GM18526 (cell line): Measurements from ENCODE around the gene CACNG4.

Experiments
- POLR2A ChIP-seq: IDR thresholded peaks from 3 replicates; pipeline ENCODE4 v1.6.1; 2011; ENCODE audit not compliant: insufficient read length; ENCODE audit errors: extremely low read depth

The CACNG4 gene

DNA sequence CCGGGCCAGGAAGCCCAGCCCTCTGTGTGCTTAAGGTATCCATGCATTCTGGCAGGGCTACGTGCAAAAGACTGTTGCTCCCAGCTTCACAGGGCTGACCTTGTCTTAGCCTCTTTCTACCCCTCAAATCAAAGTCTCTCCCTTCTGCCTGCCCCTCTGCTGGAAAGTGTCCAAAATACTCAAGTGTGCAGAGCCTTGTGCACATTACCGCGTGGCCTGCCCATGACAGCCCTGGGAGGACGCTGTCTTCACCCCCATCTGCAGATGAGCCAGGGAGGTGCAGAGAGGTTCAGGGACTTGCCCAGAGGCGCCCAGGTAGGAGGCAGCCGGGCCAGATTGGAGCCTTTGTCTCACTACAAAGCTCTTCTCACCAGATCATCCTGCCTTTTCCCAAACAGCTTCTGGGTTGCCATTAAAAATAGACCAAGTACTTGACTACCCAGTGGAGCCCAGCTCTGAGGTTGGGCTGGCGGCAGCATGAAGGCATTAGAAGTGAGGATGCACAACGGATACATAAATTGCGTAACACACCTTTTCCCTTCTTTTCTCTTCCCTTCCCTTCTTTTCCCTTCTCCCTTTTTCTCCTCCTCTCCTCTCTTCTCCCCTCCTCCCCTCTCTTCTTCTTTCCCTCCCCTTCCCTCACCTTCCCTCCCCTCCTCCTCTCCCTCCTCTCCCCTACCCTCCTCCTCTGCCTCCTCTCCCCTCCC lies 3.5 kb downstream of the CACNG4 start:
- no peak for TF ChIP-seq POLR2A

DNA sequence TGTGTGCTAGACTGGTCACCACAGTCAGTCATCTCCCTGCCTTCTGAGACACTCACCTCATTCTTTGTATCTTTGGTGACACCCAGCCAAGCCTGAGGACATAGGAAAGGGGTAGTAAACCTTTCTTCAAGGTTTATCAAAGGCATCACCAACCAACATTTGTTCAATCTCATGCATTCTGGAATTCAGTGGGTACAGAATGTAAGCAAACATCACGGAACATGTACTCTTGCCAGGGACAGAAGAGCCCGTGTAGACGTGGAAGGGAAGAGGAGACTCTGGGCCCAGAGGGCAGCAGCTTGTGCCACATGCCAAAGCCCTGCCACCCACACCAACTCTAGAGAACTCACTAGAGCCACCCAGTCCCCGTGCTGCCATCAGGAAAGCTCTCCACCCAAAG lies 4.4 kb downstream of the CACNG4 start:
- TF ChIP-seq POLR2A, result no peak

DNA sequence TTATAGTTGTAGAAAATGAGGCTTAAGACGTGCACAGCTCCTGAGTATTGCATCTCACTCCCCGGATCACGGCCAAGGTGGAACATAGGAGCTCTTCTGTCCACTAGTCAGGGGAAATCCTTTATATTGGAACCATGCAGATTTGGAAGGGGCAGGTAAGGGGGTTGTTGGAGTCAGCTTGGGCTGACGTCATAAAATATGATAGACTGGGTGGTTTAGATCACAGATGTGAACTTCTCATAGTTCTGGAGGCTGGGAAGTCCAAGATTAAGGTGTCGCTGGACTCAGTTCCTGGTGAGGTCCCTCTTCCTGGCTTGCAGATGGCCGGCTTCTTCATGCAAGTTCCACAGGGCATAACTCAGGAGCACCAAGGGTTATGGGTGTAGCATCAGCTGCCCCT lies 5.6 kb downstream of the CACNG4 start:
- TF ChIP-seq POLR2A, result no peak

- no peak for TF ChIP-seq POLR2A
Observed at GRCh38 chr17:66970797-66971196, 6.3 kb downstream of the CACNG4 start.

DNA sequence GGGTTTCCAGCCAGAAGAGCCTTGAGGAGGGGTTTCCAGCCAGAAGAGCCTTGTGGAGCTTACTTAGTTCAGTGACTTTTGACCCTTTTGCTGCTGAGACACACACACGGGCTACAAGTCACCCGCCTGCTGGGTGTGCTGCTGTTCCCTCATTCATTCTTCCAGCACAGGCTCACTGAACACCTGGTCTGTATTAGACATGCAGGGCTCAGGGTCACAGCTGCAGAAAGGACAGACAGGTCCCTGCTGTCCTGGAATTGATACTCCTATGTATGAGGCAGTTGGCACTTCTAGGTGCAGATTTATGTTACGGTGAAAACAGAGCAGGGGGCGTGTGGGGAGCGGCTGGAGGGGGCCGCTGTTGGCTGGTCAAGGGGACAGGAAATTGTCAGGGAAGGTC lies 6.8 kb downstream of the CACNG4 start:
- TF ChIP-seq POLR2A, result no peak

GRCh38 chr17:66971730-66972441 lies 7.4 kb downstream of the CACNG4 start:
- TF ChIP-seq POLR2A, result no peak

DNA sequence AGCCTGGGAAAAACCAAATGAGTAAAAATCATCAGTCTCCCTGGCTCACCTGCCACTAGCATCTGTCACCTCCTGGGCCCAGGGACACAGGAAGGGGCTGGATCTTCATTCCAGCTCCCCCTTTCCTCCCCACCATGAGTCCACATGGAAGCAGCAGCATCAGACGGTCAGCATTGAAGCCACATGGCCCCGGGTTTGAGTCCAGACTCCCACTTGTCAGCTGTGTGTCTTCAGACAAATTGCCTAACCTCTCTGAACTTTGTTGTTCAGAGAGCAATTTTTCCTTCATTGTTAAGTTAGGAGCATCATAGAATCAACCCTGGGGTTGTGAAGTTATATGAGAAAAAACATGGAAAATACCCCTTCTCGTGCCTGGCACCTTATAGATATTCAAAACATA lies 10.7 kb downstream of the CACNG4 start:
- TF ChIP-seq POLR2A, result no peak

- no peak for TF ChIP-seq POLR2A
Observed at GRCh38 chr17:66975614-66976378, 11.3 kb downstream of the CACNG4 start.

DNA sequence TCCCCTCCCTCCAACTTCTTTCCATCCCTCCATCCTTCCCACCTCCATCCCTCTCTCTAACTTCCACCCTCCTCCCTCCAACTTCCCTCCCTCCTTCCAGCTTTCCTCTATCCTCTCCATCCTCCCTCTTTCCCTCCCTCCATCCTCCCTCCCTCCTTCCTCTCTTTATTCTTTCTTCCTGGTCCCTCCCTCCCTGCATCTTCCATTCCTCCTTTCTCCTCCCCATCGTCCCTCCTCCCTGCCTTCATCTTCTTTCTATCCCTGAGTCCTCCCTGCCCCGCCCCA lies 11.8 kb downstream of the CACNG4 start:
- no peak for TF ChIP-seq POLR2A

DNA sequence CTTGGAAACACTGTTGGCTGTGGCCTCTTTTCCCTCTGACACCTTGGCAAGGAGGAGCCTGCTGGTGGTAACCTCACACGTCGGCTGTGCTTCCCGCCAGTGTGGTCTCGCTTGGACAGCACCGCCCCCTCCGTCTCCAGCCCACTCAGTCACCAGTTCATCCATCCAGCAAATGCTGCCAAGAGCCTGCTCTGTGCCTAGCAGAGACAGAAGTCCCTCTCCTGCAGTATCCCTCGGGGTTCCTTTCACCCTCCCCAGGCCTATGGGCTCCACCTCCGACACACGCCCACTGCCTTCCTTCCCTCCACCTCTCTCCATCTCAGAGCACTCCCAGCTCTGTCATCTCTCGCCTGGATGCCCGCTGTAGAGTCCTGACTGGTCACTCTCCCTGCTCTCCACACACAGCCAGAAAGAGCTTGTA lies 12.3 kb downstream of the CACNG4 start:
- TF ChIP-seq POLR2A, result no peak

- TF ChIP-seq POLR2A, result no peak
Observed at GRCh38 chr17:66978514-66979061, 14.1 kb downstream of the CACNG4 start.

DNA sequence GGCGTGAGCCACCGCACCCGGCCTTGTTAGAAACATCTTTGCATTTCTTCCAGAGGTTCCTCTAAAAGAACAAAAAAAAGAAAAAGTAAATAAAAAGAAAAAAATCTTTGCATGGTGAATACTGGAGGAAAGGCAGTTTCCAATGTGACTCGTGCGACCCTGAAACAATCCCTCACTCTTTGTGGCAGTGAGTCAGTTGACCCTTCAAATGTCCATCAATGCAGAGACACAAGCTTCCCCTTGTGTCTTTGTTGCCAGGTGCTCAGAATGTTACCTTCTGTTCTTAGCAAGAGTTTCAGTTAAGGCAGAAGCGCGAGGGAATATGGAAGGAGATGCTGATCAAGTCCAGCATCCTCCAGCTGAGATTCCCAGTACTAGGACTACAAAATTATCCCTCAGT lies 16.4 kb downstream of the CACNG4 start:
- no peak for TF ChIP-seq POLR2A

GRCh38 chr17:66981983-66982508 lies 17.5 kb downstream of the CACNG4 start:
- no peak for TF ChIP-seq POLR2A

GRCh38 chr17:66983414-66984021 lies 19.0 kb downstream of the CACNG4 start:
- TF ChIP-seq POLR2A, result no peak

DNA sequence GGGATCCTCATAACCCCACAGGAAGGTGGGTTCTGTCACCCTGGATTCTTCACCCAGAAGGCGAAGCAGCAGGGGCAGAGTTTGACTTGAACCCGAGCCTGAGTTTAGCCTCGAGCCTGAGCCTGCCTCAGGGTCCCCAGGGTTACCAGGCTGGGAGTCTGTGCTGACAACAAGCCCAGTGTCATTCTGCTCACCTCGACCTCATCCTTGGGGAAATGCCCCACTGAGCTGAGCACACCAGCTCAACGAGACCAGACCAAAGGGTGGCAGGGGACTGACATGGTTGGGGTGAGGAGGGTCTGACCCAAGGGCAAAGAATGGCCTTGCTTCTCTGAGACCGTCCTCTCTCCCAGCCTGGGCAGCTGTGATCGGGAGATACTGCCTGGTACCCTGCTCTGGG lies 20.2 kb downstream of the CACNG4 start:
- no peak for TF ChIP-seq POLR2A
